GM23338 (cell line): ENCODE measurements around the gene ZBTB7A. TPM values are rescaled to one million over a fixed set of nuclear protein-coding genes. Genes with fewer than 3 reads are reported as not detected.

Source experiments
- ATAC-seq: fragments of 200-7000 bp; cut with Tn5 transposase; 3 replicates; pipeline ENCODE4 v1.9.1; 2020
- DNase-seq: peaks from one replicate; pipeline ENCODE4 v3.0.0-alpha.2; 2015; ENCODE audit warnings: low spot score
- H2AFZ ChIP-seq: fragments of 200-600 bp; sonication (generic); 2 replicates; pipeline ENCODE4 v1.8.0; 2016; ENCODE audit warnings: antibody characterized with exemption, mild to moderate bottlenecking, moderate library complexity
- H3F3A ChIP-seq: fragments of 200-600 bp; sonication (generic); replicated peaks from 2 replicates; pipeline ENCODE4 v1.8.0; 2017; ENCODE audit warnings: antibody characterized with exemption, mixed run types, low read depth
- H3K27ac ChIP-seq: fragments of 200-600 bp; sonication (generic); 2 replicates; pipeline ENCODE4 v1.6.1; 2016; ENCODE audit warnings: low read depth
- H3K27me3 ChIP-seq: fragments of 200-600 bp; sonication (generic); 2 replicates; pipeline ENCODE4 v1.8.0; 2016; ENCODE audit warnings: mild to moderate bottlenecking, mixed run types, moderate library complexity; ENCODE audit not compliant: insufficient read depth
- H3K36me3 ChIP-seq: fragments of 200-600 bp; sonication (generic); 2 replicates; pipeline ENCODE4 v1.8.0; 2016; ENCODE audit warnings: mild to moderate bottlenecking; ENCODE audit not compliant: insufficient read depth
- H3K4me1 ChIP-seq: fragments of 200-600 bp; sonication (generic); 2 replicates; pipeline ENCODE4 v1.8.0; 2016; ENCODE audit warnings: mild to moderate bottlenecking, moderate library complexity; ENCODE audit not compliant: insufficient read depth
- H3K4me2 ChIP-seq: fragments of 200-600 bp; sonication (generic); 2 replicates; pipeline ENCODE4 v1.7.1; 2017; ENCODE audit warnings: mixed run types
- H3K4me3 ChIP-seq: fragments of 200-600 bp; sonication (generic); 2 replicates; pipeline ENCODE4 v1.6.1; 2016; ENCODE audit warnings: mixed run types
- H3K79me2 ChIP-seq: fragments of 200-600 bp; sonication (generic); replicated peaks from 2 replicates; pipeline ENCODE4 v1.8.0; 2017; ENCODE audit warnings: mild to moderate bottlenecking; ENCODE audit not compliant: insufficient read depth
- H3K9me2 ChIP-seq: fragments of 200-600 bp; sonication (generic); 2 replicates; pipeline ENCODE4 v1.8.0; 2017; ENCODE audit not compliant: insufficient read depth
- H4K20me1 ChIP-seq: fragments of 200-600 bp; sonication (generic); replicated peaks from 2 replicates; pipeline ENCODE4 v1.8.0; 2017; ENCODE audit warnings: mild to moderate bottlenecking; ENCODE audit not compliant: insufficient read depth
- H3K27ac Mint-ChIP-seq: 2 replicates; pipeline ENCODE4 v1.8.0; 2020; ENCODE audit warnings: inconsistent platforms, mild to moderate bottlenecking, moderate library complexity, mixed read lengths
- H3K27me3 Mint-ChIP-seq: 3 replicates; pipeline ENCODE4 v1.8.0; 2022; ENCODE audit warnings: low read depth, mild to moderate bottlenecking, moderate library complexity, mixed read lengths, inconsistent platforms; ENCODE audit not compliant: insufficient read depth, poor library complexity
- H3K36me3 Mint-ChIP-seq: 3 replicates; pipeline ENCODE4 v1.8.0; 2021; ENCODE audit warnings: low read depth, mild to moderate bottlenecking, inconsistent platforms, moderate library complexity, mixed read lengths
- H3K4me1 Mint-ChIP-seq: 3 replicates; pipeline ENCODE4 v1.8.0; 2020; ENCODE audit warnings: mild to moderate bottlenecking, inconsistent platforms, mixed read lengths
- H3K4me3 Mint-ChIP-seq: 3 replicates; pipeline ENCODE4 v1.8.0; 2021; ENCODE audit warnings: moderate library complexity, mild to moderate bottlenecking, inconsistent platforms, mixed read lengths
- H3K9me3 Mint-ChIP-seq: 3 replicates; pipeline ENCODE4 v1.8.0; 2020; ENCODE audit warnings: moderate library complexity, mild to moderate bottlenecking, inconsistent platforms, mixed read lengths
- CREB1 ChIP-seq: fragments of 250-450 bp; sonication (Bioruptor Pico); IDR thresholded peaks from 2 replicates; pipeline ENCODE4 v1.5.0; 2020; ENCODE audit warnings: low read depth, mild to moderate bottlenecking, moderate library complexity
- CTCF ChIP-seq, 2 experiments: fragments of 200-600 bp in 1 of 2; sonication (generic) in 1 of 2; conservative IDR thresholded peaks; 2 replicates each; pipeline versions ENCODE4 v1.5.1 to v1.6.1; 2016 to 2017; ENCODE audit warnings: antibody characterized with exemption in 2 of 2, low read depth in 2 of 2, mild to moderate bottlenecking in 2 of 2, moderate library complexity in 1 of 2
- ETS1 ChIP-seq: IDR thresholded peaks from 2 replicates; pipeline ENCODE4 v1.6.1; 2016; ENCODE audit warnings: antibody characterized with exemption
- EZH2 ChIP-seq: fragments of 200-600 bp; sonication (generic); IDR thresholded peaks from one replicate; pipeline ENCODE4 v1.8.0; 2017; ENCODE audit warnings: antibody characterized with exemption, mild to moderate bottlenecking, low read depth; ENCODE audit not compliant: unreplicated experiment
- EZH2phosphoT487 ChIP-seq: fragments of 200-600 bp; sonication (generic); IDR thresholded peaks from one replicate; pipeline ENCODE4 v1.8.1; 2018; ENCODE audit warnings: antibody characterized with exemption; ENCODE audit not compliant: unreplicated experiment
- JUNB ChIP-seq: IDR thresholded peaks from one replicate; pipeline ENCODE4 v1.6.1; 2016; ENCODE audit warnings: antibody characterized with exemption; ENCODE audit not compliant: unreplicated experiment
- NANOG ChIP-seq: IDR thresholded peaks from 2 replicates; pipeline ENCODE4 v1.6.1; 2016; ENCODE audit warnings: antibody characterized with exemption, borderline replicate concordance
- POLR2AphosphoS5 ChIP-seq: IDR thresholded peaks from 2 replicates; pipeline ENCODE4 v1.6.1; 2016; ENCODE audit warnings: antibody characterized with exemption, low read depth
- REST ChIP-seq: IDR thresholded peaks from one replicate; pipeline ENCODE4 v1.6.1; 2018; ENCODE audit warnings: antibody characterized with exemption; ENCODE audit not compliant: unreplicated experiment
- STAT1 ChIP-seq: IDR thresholded peaks from one replicate; pipeline ENCODE4 v1.6.1; 2016; ENCODE audit warnings: antibody characterized with exemption; ENCODE audit not compliant: unreplicated experiment
- ZNF114 ChIP-seq: fragments of 250-450 bp; sonication (Bioruptor Pico); IDR thresholded peaks from 2 replicates; pipeline ENCODE4 v1.5.0; 2020; ENCODE audit warnings: mild to moderate bottlenecking, moderate library complexity
- ZNF331 ChIP-seq: fragments of 250-450 bp; sonication (Bioruptor Pico); IDR thresholded peaks from 2 replicates; pipeline ENCODE4 v1.5.0; 2020; ENCODE audit warnings: low read depth, mild to moderate bottlenecking, moderate library complexity
- ZNF462 ChIP-seq: fragments of 250-450 bp; sonication (Bioruptor Pico); IDR thresholded peaks from 2 replicates; pipeline ENCODE4 v1.5.0; 2020; ENCODE audit warnings: mild to moderate bottlenecking, moderate library complexity
- polyA plus RNA-seq: library from polyadenylated mRNA; unstranded; fragments of >200 nt; fragmentation: Nextera tagmentation; extraction: Ambion mirVana; gene quantifications from 2 replicates; pipeline ENCODE4 v1.2.1, GENCODE V29; 2016
- total RNA-seq: library from RNA; depleted of rRNA; stranded (reverse); fragments of >200 nt; shearing (Covaris generic); gene quantifications from 2 replicates; pipeline ENCODE4 v1.2.3, GENCODE V29; 2014

Gene ZBTB7A
- total and polyA plus RNA-seq, 2 experiments from 2014 or later: 9.5 to 35.0 TPM

DNA sequence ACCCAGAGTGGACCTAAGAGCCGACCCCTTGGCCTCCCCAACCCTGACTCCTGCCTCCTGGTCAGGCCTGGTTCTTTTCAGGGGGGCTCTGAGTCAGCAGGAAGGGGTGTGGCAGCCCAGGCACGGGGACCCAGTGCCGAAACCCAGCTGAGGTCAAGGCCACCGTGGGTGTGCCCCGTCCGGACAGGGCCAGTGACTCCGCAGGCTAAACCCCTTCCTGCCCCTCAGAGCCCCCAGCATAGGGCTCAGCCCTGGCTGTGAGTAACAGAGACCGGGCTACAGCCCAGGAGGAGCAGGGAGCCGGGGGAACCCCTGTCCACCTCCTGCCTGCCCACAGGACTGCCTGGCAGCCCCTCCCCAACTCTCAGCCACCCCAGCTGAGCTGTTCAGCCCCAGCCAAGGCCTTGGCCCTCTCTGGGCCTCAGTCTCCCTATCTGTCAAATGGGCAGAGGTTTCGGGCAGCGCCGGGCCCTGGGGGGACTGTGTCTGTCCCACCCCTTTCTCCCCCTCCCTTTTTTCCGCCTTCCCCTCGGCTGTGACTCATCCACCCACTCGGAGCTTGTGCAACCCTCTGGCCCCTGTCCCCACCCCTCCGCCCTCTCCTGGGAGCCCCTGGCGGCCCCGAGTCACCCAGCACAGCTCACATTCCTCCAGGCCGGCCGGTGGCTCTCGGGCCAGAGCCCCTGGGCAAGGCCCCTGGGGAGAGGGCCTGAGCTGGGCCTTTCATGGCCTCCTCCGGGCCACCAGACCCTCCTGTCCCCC, 8.6 kb downstream of the ZBTB7A start:
- no peaks in the 10 kb centered on the region for H3K36me3 ChIP-seq
- Mint-ChIP-seq H3K9me3 (no peaks in the 10 kb centered on the region; the same call in 2 of the 3 replicates), H3K36me3 (peaks cover 25% of the 10 kb centered on the region), H3K4me1 (peaks cover 9% of the 10 kb centered on the region), H3K4me3 (no peak overlapping the region), H3K27me3 (peaks cover 13% of the 10 kb centered on the region), H3K27ac (no peak overlapping the region)
- H3K27me3 ChIP-seq: no peaks in the 10 kb centered on the region
- H3K4me3 ChIP-seq: no peak overlapping the region
- DNase-seq: peak; percentile 1
- ATAC-seq: peak; percentile 10
- peaks cover 52% of the 10 kb centered on the region for H4K20me1 ChIP-seq
- peaks cover 85% of the 10 kb centered on the region for H3K79me2 ChIP-seq
- no peaks in the 10 kb centered on the region for H3K9me2 ChIP-seq
- H2AFZ ChIP-seq: no peak overlapping the region
- no peak overlapping the region for H3K27ac ChIP-seq
- H3F3A ChIP-seq: peaks cover 28% of the 10 kb centered on the region
- TF ChIP-seq JUNB: no peak
- TF ChIP-seq ZNF462 (CRISPR knock-in tag): no peak
- TF ChIP-seq EZH2: no peak
- TF ChIP-seq ZNF114 (CRISPR knock-in tag): no peak
- TF ChIP-seq ZNF331 (CRISPR knock-in tag): no peak
- TF ChIP-seq ETS1: no peak
- no peak for TF ChIP-seq CTCF (conservative IDR thresholded peaks at IDR 0.05; ENCODE audit: low read depth in 2 of 2)
- TF ChIP-seq EZH2phosphoT487: no peak
- TF ChIP-seq REST: no peak
- no peak for TF ChIP-seq POLR2AphosphoS5
- TF ChIP-seq CREB1 (CRISPR knock-in tag): no peak
- TF ChIP-seq NANOG: no peak
- no peak for TF ChIP-seq STAT1
- no peak overlapping the region for H3K4me2 ChIP-seq
- peaks cover 15% of the 10 kb centered on the region for H3K4me1 ChIP-seq
